ENCODE measurements around the gene CRELD1.

DNA sequence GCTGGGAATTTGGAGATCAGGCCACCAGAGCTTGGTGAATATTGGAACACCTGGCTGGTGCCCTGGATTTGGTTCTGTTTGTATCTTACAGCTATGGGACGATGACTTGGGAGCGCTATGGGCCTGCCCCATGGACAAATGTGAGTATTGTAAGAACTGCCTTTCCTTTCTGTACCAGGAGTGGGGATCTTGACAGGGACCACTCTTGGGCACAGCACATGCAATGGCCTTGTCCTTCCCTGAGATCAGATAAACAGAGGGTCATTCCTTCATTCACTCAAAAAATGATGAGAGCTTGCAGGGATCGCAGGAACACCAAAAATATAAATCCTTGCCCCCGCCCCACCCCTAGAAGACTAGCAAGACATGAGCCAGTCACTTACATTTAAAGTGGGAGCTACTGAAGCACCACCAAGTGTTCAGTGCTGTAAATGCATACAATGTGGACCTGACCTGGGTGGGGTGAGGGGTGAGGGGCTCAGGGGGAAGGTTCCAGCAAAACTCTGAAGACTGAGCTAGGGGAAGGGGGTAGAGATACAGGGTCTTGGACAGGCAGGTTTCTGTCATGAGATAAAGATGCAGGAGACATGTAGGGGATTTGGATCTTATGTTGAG is 2.7 kb upstream of the CRELD1 start:
- TF ChIP-seq POLR2A (IDR thresholded peaks at IDR 0.05) = no peak
- TF ChIP-seq, protein P1, sequence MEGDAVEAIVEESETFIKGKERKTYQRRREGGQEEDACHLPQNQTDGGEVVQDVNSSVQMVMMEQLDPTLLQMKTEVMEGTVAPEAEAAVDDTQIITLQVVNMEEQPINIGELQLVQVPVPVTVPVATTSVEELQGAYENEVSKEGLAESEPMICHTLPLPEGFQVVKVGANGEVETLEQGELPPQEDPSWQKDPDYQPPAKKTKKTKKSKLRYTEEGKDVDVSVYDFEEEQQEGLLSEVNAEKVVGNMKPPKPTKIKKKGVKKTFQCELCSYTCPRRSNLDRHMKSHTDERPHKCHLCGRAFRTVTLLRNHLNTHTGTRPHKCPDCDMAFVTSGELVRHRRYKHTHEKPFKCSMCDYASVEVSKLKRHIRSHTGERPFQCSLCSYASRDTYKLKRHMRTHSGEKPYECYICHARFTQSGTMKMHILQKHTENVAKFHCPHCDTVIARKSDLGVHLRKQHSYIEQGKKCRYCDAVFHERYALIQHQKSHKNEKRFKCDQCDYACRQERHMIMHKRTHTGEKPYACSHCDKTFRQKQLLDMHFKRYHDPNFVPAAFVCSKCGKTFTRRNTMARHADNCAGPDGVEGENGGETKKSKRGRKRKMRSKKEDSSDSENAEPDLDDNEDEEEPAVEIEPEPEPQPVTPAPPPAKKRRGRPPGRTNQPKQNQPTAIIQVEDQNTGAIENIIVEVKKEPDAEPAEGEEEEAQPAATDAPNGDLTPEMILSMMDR (IDR thresholded peaks at IDR 0.05) = peak in 1 of 5 experiments; percentile 11

Measured in transverse colon (tissue), 3 donors.